IMR-90 (cell line): ENCODE data around the gene FANCG. TPM values are rescaled to one million over a fixed set of nuclear protein-coding genes. Genes with fewer than 3 reads are reported as not detected.

ENCODE experiments used
- ATAC-seq: fragments of 200-7000 bp; cut with Tn5 transposase; 2 replicates; pipeline ENCODE4 v1.9.1; 2020; ENCODE audit warnings: low read depth, mild to moderate bottlenecking, moderate library complexity
- BruUV-seq: library from RNA; stranded (reverse); fragments of 400-500 nt; replicated peaks from 2 replicates; lab custom pipeline; 2021; lab: Mats Ljungman, UMichigan
- CTCF ChIA-PET: fragments of 300-600 bp; formaldehyde crosslinking; extraction: SDS; loops from one replicate; lab custom pipeline; 2021; ENCODE audit warnings: antibody characterized with exemption; lab: Yijun Ruan, JAX
- POLR2A ChIA-PET: fragments of 300-600 bp; sonication (Branson Sonifier 250); formaldehyde crosslinking; loops from one replicate; lab custom pipeline; 2022; ENCODE audit warnings: antibody characterized with exemption; ENCODE audit not compliant: unreplicated experiment; lab: Charles Lee
- DNase-seq: peaks from one replicate; pipeline ENCODE4 v3.0.0; 2013
- H2AFZ ChIP-seq: replicated peaks from 2 replicates; pipeline ENCODE3; 2013; ENCODE audit warnings: low read length, mild to moderate bottlenecking; ENCODE audit not compliant: poor library complexity
- H2AK5ac ChIP-seq: 2 replicates; pipeline ENCODE4 v1.6.1; 2013; ENCODE audit warnings: low read depth, low read length, inconsistent platforms
- H2AK9ac ChIP-seq: replicated peaks from 2 replicates; pipeline ENCODE3; 2013; ENCODE audit warnings: mild to moderate bottlenecking, low read depth, low read length, moderate library complexity; ENCODE audit not compliant: poor library complexity
- H2BK120ac ChIP-seq: 2 replicates; pipeline ENCODE4 v1.6.1; 2013; ENCODE audit warnings: low read depth, low read length, inconsistent platforms
- H2BK15ac ChIP-seq: 3 replicates; pipeline ENCODE4 v1.6.1; 2013; ENCODE audit warnings: low read depth, low read length, inconsistent platforms
- H2BK20ac ChIP-seq: 2 replicates; pipeline ENCODE4 v1.6.1; 2013; ENCODE audit warnings: low read depth, mild to moderate bottlenecking, inconsistent platforms, low read length, moderate library complexity
- H2BK5ac ChIP-seq: 2 replicates; pipeline ENCODE4 v1.6.1; 2013; ENCODE audit warnings: mild to moderate bottlenecking, low read depth, low read length, inconsistent platforms; ENCODE audit not compliant: poor library complexity, severe bottlenecking
- H3K14ac ChIP-seq: replicated peaks from 2 replicates; pipeline ENCODE4 v1.6.1; 2013; ENCODE audit warnings: low read depth, low read length, inconsistent platforms
- H3K18ac ChIP-seq: 2 replicates; pipeline ENCODE4 v1.6.1; 2013; ENCODE audit warnings: low read depth, low read length, control low read depth
- H3K23ac ChIP-seq: 2 replicates; pipeline ENCODE4 v1.6.1; 2013; ENCODE audit warnings: low read depth, low read length, inconsistent platforms
- H3K27ac ChIP-seq: 2 replicates; pipeline ENCODE4 v1.5.1; 2013; ENCODE audit warnings: mild to moderate bottlenecking, control low read depth, low read length; ENCODE audit not compliant: insufficient read depth
- H3K27me3 ChIP-seq: 2 replicates; pipeline ENCODE4 v1.6.1; 2013; ENCODE audit warnings: low read length; ENCODE audit not compliant: control insufficient read depth, insufficient read depth
- H3K36me3 ChIP-seq: 2 replicates; pipeline ENCODE4 v1.6.1; 2013; ENCODE audit warnings: low read length, mixed read lengths; ENCODE audit not compliant: control insufficient read depth, insufficient read depth
- H3K4ac ChIP-seq: 2 replicates; pipeline ENCODE4 v1.6.1; 2013; ENCODE audit warnings: low read depth, low read length, inconsistent platforms
- H3K4me1 ChIP-seq: 2 replicates; pipeline ENCODE4 v1.6.1; 2013; ENCODE audit warnings: low read length, mixed read lengths; ENCODE audit not compliant: control insufficient read depth, insufficient read depth
- H3K4me2 ChIP-seq: 2 replicates; pipeline ENCODE4 v1.6.1; 2013; ENCODE audit warnings: low read depth, mild to moderate bottlenecking, control low read depth, low read length, moderate library complexity
- H3K4me3 ChIP-seq: 2 replicates; pipeline ENCODE4 v1.5.1; 2013; ENCODE audit warnings: low read depth, mild to moderate bottlenecking, control low read depth, low read length, moderate library complexity; ENCODE audit not compliant: insufficient read depth
- H3K56ac ChIP-seq: 2 replicates; pipeline ENCODE4 v1.6.1; 2013; ENCODE audit warnings: low read length, inconsistent platforms; ENCODE audit not compliant: insufficient read depth; ENCODE audit errors: extremely low read depth
- H3K79me1 ChIP-seq, 2 experiments: 2 replicates each; pipeline ENCODE4 v1.6.1; 2013; ENCODE audit warnings: low read length in 2 of 2, inconsistent platforms in 1 of 2, low read depth in 1 of 2
- H3K9ac ChIP-seq: 2 replicates; pipeline ENCODE4 v1.6.1; 2013; ENCODE audit warnings: low read depth, low read length, control low read depth
- H3K9me1 ChIP-seq: 2 replicates; pipeline ENCODE4 v1.6.1; 2013; ENCODE audit warnings: low read length, inconsistent platforms; ENCODE audit not compliant: insufficient read depth
- H3K9me3 ChIP-seq: 2 replicates; pipeline ENCODE4 v1.6.1; 2013; ENCODE audit warnings: low read length; ENCODE audit not compliant: control insufficient read depth, insufficient read depth
- H4K20me1 ChIP-seq: 2 replicates; pipeline ENCODE4 v1.6.1; 2013; ENCODE audit warnings: low read length, inconsistent platforms; ENCODE audit not compliant: insufficient read depth
- H4K5ac ChIP-seq: 2 replicates; pipeline ENCODE4 v1.6.1; 2013; ENCODE audit warnings: mild to moderate bottlenecking, low read depth, low read length, control low read depth
- H4K8ac ChIP-seq, 2 experiments: 2 replicates each; pipeline ENCODE4 v1.6.1; 2013; ENCODE audit warnings: low read depth in 2 of 2, low read length in 2 of 2, control low read depth in 1 of 2, inconsistent platforms in 1 of 2
- H4K91ac ChIP-seq: 2 replicates; pipeline ENCODE4 v1.6.1; 2013; ENCODE audit warnings: low read depth, low read length, inconsistent platforms; ENCODE audit not compliant: insufficient read depth
- CEBPB ChIP-seq: IDR thresholded peaks from 2 replicates; pipeline ENCODE4 v1.6.1; 2012; ENCODE audit warnings: low read depth, low read length, improper control_type of control experiment
- CHD1 ChIP-seq: IDR thresholded peaks from 2 replicates; pipeline ENCODE4 v1.6.1; 2012; ENCODE audit warnings: low read depth, low read length, improper control_type of control experiment
- MAFK ChIP-seq: IDR thresholded peaks from 2 replicates; pipeline ENCODE4 v1.6.1; 2012; ENCODE audit warnings: low read depth, low read length, improper control_type of control experiment
- MAZ ChIP-seq: IDR thresholded peaks from 2 replicates; pipeline ENCODE4 v1.6.1; 2012; ENCODE audit warnings: low read depth, mild to moderate bottlenecking, low read length, improper control_type of control experiment, moderate library complexity, borderline replicate concordance
- NFE2L2 ChIP-seq: fragments of 150-350 bp; IDR thresholded peaks from 2 replicates; pipeline ENCODE4 v1.6.1; 2016; ENCODE audit warnings: low read depth, mild to moderate bottlenecking, low read length
- POLR2A ChIP-seq: IDR thresholded peaks from 2 replicates; pipeline ENCODE4 v1.6.1; 2012; ENCODE audit warnings: mild to moderate bottlenecking, low read depth, low read length
- RAD21 ChIP-seq: IDR thresholded peaks from 2 replicates; pipeline ENCODE4 v1.6.1; 2012; ENCODE audit warnings: low read length, improper control_type of control experiment
- RCOR1 ChIP-seq: IDR thresholded peaks from 2 replicates; pipeline ENCODE4 v1.6.1; 2012; ENCODE audit warnings: mild to moderate bottlenecking, low read length, improper control_type of control experiment; ENCODE audit not compliant: insufficient replicate concordance
- RFX5 ChIP-seq: IDR thresholded peaks from 2 replicates; pipeline ENCODE4 v1.8.0; 2012; ENCODE audit warnings: low read depth, mild to moderate bottlenecking, low read length, moderate library complexity
- SMC3 ChIP-seq: fragments of 150-350 bp; IDR thresholded peaks from 2 replicates; pipeline ENCODE4 v1.6.1; 2016; ENCODE audit warnings: low read depth, mild to moderate bottlenecking, antibody characterized with exemption, low read length, moderate library complexity
- WGBS, 2 experiments: methylation state at CpG; one replicate each; pipeline versions ENCODE4 v1.1.5 to v1.1.7; 2013; ENCODE audit warnings: missing lambda C conversion rate in 2 of 2; ENCODE audit not compliant: insufficient read length in 1 of 2; ENCODE audit errors: extremely low coverage in 2 of 2; 5-methylcytosine and 5-hydroxymethylcytosine counted together
- dilution Hi-C: fragments of 300-500 bp; cut with HindIII; formaldehyde crosslinking; loops from one replicate; pipeline ENCODE4 v1.14.3; 2018; ENCODE audit warnings: low sequenced_read_pairs; ENCODE audit not compliant: unreplicated experiment
- in situ Hi-C: fragments of 300-500 bp; cut with MboI; formaldehyde crosslinking; loops from 3 replicates; pipeline ENCODE4 v1.14.3; 2019; ENCODE audit warnings: low sequenced_read_pairs, inconsistent platforms, mixed read lengths
- intact Hi-C: fragments of 100-400 bp; cut with micrococcal nuclease; formaldehyde crosslinking; loops from 2 replicates; pipeline ENCODE4 v1.10.0; 2022
- polyA plus RNA-seq, 3 experiments: library from polyadenylated mRNA; depleted of rRNA; stranded (reverse); fragments of >200 nt; gene quantifications; 2 replicates each; pipeline ENCODE4 v1.2.3, GENCODE V29; 2012; ENCODE audit warnings: low replicate concordance in 1 of 3
- total RNA-seq: library from RNA; depleted of rRNA; stranded (reverse); fragments of >200 nt; gene quantifications from 2 replicates; pipeline ENCODE4 v1.2.3, GENCODE V29; 2012
- TF ChIP-seq, protein P1 (sequence below): fragments of 150-350 bp; IDR thresholded peaks from 2 replicates; pipeline ENCODE4 v1.6.1; 2016; ENCODE audit warnings: low read depth, mild to moderate bottlenecking, low read length, moderate library complexity, borderline replicate concordance
- TF ChIP-seq, protein P2 (sequence below): conservative IDR thresholded peaks from 2 replicates; pipeline ENCODE4 v1.5.1; 2012; ENCODE audit warnings: mild to moderate bottlenecking, low read depth, low read length, improper control_type of control experiment

The FANCG gene
- total and polyA plus RNA-seq, 2 of the 4 experiments (the other 2 are of a cell fraction), result 16.1 to 19.3 TPM

DNA sequence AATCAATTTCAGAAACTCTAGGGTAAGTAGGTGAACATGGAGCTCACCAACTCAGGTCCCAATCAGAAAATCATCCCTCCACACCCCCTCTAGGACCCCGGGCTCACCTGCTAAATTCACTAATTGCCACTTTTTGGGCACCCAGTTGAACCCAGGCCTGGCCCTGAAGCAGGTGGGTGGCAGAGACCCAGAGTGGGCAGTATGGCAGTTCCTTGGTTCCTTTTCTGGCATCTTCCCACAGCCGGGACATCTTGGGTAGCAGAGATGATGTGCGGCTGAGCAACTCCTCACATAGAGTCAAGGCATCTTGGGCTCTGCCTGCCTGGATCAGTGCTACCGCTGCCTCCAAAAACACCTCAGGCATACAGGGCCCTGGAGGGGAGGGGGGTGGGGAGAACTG is 4.4 kb downstream of the FANCG start:
- BruUV-seq, result no TSS peak
- Histone ChIP-seq H3K18ac (no peak overlapping the region), H3K27me3 (no peaks in the 10 kb centered on the region), H3K14ac (no peak overlapping the region), H3K27ac (no peak overlapping the region), H4K5ac (no peak overlapping the region), H3K4me2 (no peak overlapping the region), H3K56ac (no peak overlapping the region), H2BK5ac (no peak overlapping the region), H2AK9ac (no peak overlapping the region), H4K8ac (no peak overlapping the region), H3K9me3 (no peaks in the 10 kb centered on the region), H3K79me1 (peaks cover 14 to 58% of the 10 kb centered on the region in 2 experiments; a peak in 3 of 4 replicates), H4K20me1 (peaks cover 21% of the 10 kb centered on the region), H3K4me3 (no peak overlapping the region), H3K9ac (no peak overlapping the region), H4K91ac (no peak overlapping the region), H2AK5ac (no peak overlapping the region), H3K4me1 (peaks cover 9% of the 10 kb centered on the region), H3K9me1 (peaks cover 19% of the 10 kb centered on the region), H3K4ac (no peak overlapping the region), H2BK120ac (no peak overlapping the region), H2BK20ac (no peak overlapping the region), H2BK15ac (no peak overlapping the region), H3K36me3 (no peaks in the 10 kb centered on the region; the same call in 1 of the 2 replicates), H3K23ac (no peak overlapping the region), H2AFZ (no peak overlapping the region)
- in situ Hi-C loops, result no loop called here
- POLR2A ChIA-PET, result no interaction called here
- 100% methylated on average over 1 of the region's 4 CpGs; no CpG with 5 or more reads in 1 of the 2 experiments for WGBS, 2 experiments
- ATAC-seq (no peak), DNase-seq (no peak)
- dilution Hi-C loops, result no loop called here
- no peak for TF ChIP-seq RAD21
- no peak for TF ChIP-seq CEBPB
- TF ChIP-seq, protein P1, sequence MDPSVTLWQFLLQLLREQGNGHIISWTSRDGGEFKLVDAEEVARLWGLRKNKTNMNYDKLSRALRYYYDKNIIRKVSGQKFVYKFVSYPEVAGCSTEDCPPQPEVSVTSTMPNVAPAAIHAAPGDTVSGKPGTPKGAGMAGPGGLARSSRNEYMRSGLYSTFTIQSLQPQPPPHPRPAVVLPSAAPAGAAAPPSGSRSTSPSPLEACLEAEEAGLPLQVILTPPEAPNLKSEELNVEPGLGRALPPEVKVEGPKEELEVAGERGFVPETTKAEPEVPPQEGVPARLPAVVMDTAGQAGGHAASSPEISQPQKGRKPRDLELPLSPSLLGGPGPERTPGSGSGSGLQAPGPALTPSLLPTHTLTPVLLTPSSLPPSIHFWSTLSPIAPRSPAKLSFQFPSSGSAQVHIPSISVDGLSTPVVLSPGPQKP, result no peak
- TF ChIP-seq, protein P2, sequence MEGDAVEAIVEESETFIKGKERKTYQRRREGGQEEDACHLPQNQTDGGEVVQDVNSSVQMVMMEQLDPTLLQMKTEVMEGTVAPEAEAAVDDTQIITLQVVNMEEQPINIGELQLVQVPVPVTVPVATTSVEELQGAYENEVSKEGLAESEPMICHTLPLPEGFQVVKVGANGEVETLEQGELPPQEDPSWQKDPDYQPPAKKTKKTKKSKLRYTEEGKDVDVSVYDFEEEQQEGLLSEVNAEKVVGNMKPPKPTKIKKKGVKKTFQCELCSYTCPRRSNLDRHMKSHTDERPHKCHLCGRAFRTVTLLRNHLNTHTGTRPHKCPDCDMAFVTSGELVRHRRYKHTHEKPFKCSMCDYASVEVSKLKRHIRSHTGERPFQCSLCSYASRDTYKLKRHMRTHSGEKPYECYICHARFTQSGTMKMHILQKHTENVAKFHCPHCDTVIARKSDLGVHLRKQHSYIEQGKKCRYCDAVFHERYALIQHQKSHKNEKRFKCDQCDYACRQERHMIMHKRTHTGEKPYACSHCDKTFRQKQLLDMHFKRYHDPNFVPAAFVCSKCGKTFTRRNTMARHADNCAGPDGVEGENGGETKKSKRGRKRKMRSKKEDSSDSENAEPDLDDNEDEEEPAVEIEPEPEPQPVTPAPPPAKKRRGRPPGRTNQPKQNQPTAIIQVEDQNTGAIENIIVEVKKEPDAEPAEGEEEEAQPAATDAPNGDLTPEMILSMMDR, result no peak
- TF ChIP-seq SMC3, result no peak
- no peak for TF ChIP-seq POLR2A
- no peak for TF ChIP-seq RFX5
- TF ChIP-seq CHD1, result no peak
- no peak for TF ChIP-seq RCOR1
- no peak for TF ChIP-seq NFE2L2
- no peak for TF ChIP-seq MAFK
- no peak for TF ChIP-seq MAZ
- CTCF ChIA-PET, result no interaction called here
- intact Hi-C loops, result loop anchor here (10.0 kb wide), 1 partner anchor 311 kb away; no protein-coding TSS in a partner anchor
